K562 (cell line): ENCODE measurements around the gene LMCD1. TPM values are rescaled to one million over a fixed set of nuclear protein-coding genes. Genes with fewer than 3 reads are reported as not detected.

Experiments
- ATAC-seq: fragments of 200-7000 bp; cut with Tn5 transposase; 3 replicates; pipeline ENCODE4 v1.9.1; 2020; ENCODE audit warnings: moderate library complexity
- BruUV-seq: library from RNA; stranded (reverse); fragments of 400-500 nt; replicated peaks from 2 replicates; lab custom pipeline; 2021; lab: Mats Ljungman, UMichigan
- CTCF ChIA-PET: fragments of 300-600 bp; formaldehyde crosslinking; extraction: SDS; loops from one replicate; lab custom pipeline; 2021; ENCODE audit warnings: low intra/inter-chr PET ratio; lab: Yijun Ruan, JAX
- POLR2A ChIA-PET: fragments of 300-600, 350-650 bp; sonication (Branson Sonifier 250); formaldehyde crosslinking; extraction: SDS; loops from one replicate; lab custom pipeline; 2021; ENCODE audit warnings: antibody characterized with exemption, inconsistent platforms; lab: Yijun Ruan, JAX
- DNase-seq, 4 experiments: peaks; one replicate each; pipeline versions ENCODE4 v3.0.0 to v3.0.0-alpha.2; 2011 to 2018; ENCODE audit warnings: low spot score in 3 of 4, mixed read lengths in 3 of 4; ENCODE audit errors: extremely low read depth in 1 of 4
- FAIRE-seq: peaks from 2 replicates; lab custom pipeline; 2011; peaks lifted over from hg19 to GRCh38; lab: Jason Lieb, UNC
- H2AFZ ChIP-seq: 2 replicates; pipeline ENCODE4 v1.6.0; 2011; ENCODE audit warnings: low read depth, low read length, control low read depth, inconsistent platforms
- H3K27ac ChIP-seq: fragments of 200-600 bp; 3 replicates; pipeline ENCODE4 v1.8.0; 2011; ENCODE audit warnings: low read depth, mild to moderate bottlenecking, control low read depth, inconsistent platforms, low read length, moderate library complexity, mixed read lengths; ENCODE audit errors: extremely low read depth
- H3K27me3 ChIP-seq, 2 experiments: fragments of 300-600 bp in 1 of 2; 2 replicates in 1 of 2; 3 replicates in 1 of 2; pipeline versions ENCODE4 v1.6.0 to v1.8.0; 2011; ENCODE audit warnings: inconsistent platforms in 2 of 2, low read length in 2 of 2, mild to moderate bottlenecking in 1 of 2, mixed read lengths in 1 of 2, moderate library complexity in 1 of 2; ENCODE audit not compliant: control insufficient read depth in 2 of 2, insufficient read depth in 2 of 2
- H3K36me3 ChIP-seq: fragments of 300-600 bp; 3 replicates; pipeline ENCODE4 v1.8.0; 2011; ENCODE audit warnings: mild to moderate bottlenecking, low read length, inconsistent platforms; ENCODE audit not compliant: control insufficient read depth, insufficient read depth
- H3K4me1 ChIP-seq, 2 experiments: fragments of 200-600 bp in 1 of 2; replicated peaks in 1 of 2; 2 replicates in 1 of 2; 3 replicates in 1 of 2; pipeline versions ENCODE4 v1.5.1 to v1.8.0; 2011; ENCODE audit warnings: inconsistent platforms in 2 of 2, low read length in 2 of 2, mild to moderate bottlenecking in 1 of 2, mixed read lengths in 1 of 2, moderate library complexity in 1 of 2; ENCODE audit not compliant: control insufficient read depth in 2 of 2, insufficient read depth in 2 of 2
- H3K4me2 ChIP-seq: 2 replicates; pipeline ENCODE4 v1.6.1; 2011; ENCODE audit warnings: low read length, control low read depth, inconsistent platforms, mixed read lengths; ENCODE audit not compliant: insufficient read depth
- H3K4me3 ChIP-seq: fragments of 200-600 bp; sonication (generic), shearing (Covaris generic); 2 replicates; pipeline ENCODE4 v1.5.1; 2016; ENCODE audit warnings: control low read depth, inconsistent platforms
- H3K79me2 ChIP-seq: fragments of 200-600 bp; 3 replicates; pipeline ENCODE4 v1.8.0; 2011; ENCODE audit warnings: low read length, inconsistent platforms; ENCODE audit not compliant: control insufficient read depth, insufficient read depth
- H3K9ac ChIP-seq, 2 experiments: 2 replicates each; pipeline versions ENCODE4 v1.6.0 to v1.6.1; 2011; ENCODE audit warnings: low read depth in 2 of 2, low read length in 2 of 2, control low read depth in 1 of 2, inconsistent platforms in 1 of 2, mild to moderate bottlenecking in 1 of 2, mixed read lengths in 1 of 2; ENCODE audit not compliant: insufficient read depth in 1 of 2
- H3K9me1 ChIP-seq: one replicate; pipeline ENCODE4 v1.6.0; 2011; ENCODE audit warnings: inconsistent platforms, mild to moderate bottlenecking, low read length, moderate library complexity; ENCODE audit not compliant: control insufficient read depth, insufficient read depth
- H3K9me3 ChIP-seq: replicated peaks from 2 replicates; pipeline ENCODE4 v1.5.1; 2011; ENCODE audit warnings: low read depth, low read length, inconsistent platforms; ENCODE audit not compliant: control insufficient read depth, insufficient read depth
- H4K20me1 ChIP-seq: replicated peaks from 2 replicates; pipeline ENCODE4 v1.6.1; 2011; ENCODE audit warnings: low read length, inconsistent platforms, mixed read lengths; ENCODE audit not compliant: control insufficient read depth, insufficient read depth
- NFRKB ChIP-seq: fragments of 450-650 bp; IDR thresholded peaks from 2 replicates; pipeline ENCODE4 v1.6.1; 2016; ENCODE audit warnings: low read depth
- PML ChIP-seq: IDR thresholded peaks from 2 replicates; pipeline ENCODE4 v1.6.1; 2012; ENCODE audit warnings: low read length, inconsistent platforms
- SREBF1 ChIP-seq: fragments of 150-350 bp; IDR thresholded peaks from 2 replicates; pipeline ENCODE4 v1.6.1; 2014; ENCODE audit warnings: antibody characterized with exemption, low read depth, low read length, borderline replicate concordance
- TEAD2 ChIP-seq: fragments of 450-650 bp; IDR thresholded peaks from 2 replicates; pipeline ENCODE4 v1.6.1; 2016; ENCODE audit warnings: missing genetic modification characterization, control low read depth, missing compliant biosample characterization
- TFAM ChIP-seq: fragments of 250-450 bp; sonication (Bioruptor Pico); conservative IDR thresholded peaks from 2 replicates; pipeline ENCODE4 v1.5.0; 2021; ENCODE audit warnings: mild to moderate bottlenecking, moderate library complexity
- ZNF696 ChIP-seq: fragments of 250-450 bp; sonication (Bioruptor Pico); conservative IDR thresholded peaks from 2 replicates; pipeline ENCODE4 v1.4.0; 2020; ENCODE audit warnings: mild to moderate bottlenecking, moderate library complexity
- ZZZ3 ChIP-seq: fragments of 450-650 bp; IDR thresholded peaks from 2 replicates; pipeline ENCODE4 v1.6.1; 2016; ENCODE audit warnings: antibody characterized with exemption, mild to moderate bottlenecking, moderate library complexity
- WGBS: fragments of 100-300 bp; shearing (Covaris generic); methylation state at CpG from one replicate; pipeline ENCODE4 v1.1.6; 2016; ENCODE audit warnings: low coverage, mixed read lengths; ENCODE audit not compliant: insufficient coverage; ENCODE audit errors: missing lambda C conversion rate; 5-methylcytosine and 5-hydroxymethylcytosine counted together
- in situ Hi-C: fragments of 300-500 bp; cut with MboI; formaldehyde crosslinking; loops from 4 replicates; pipeline ENCODE4 v1.15.0; 2018; ENCODE audit warnings: inconsistent platforms, mixed read lengths
- intact Hi-C: fragments of 100-400 bp; cut with micrococcal nuclease; formaldehyde crosslinking; loops from 2 replicates; pipeline ENCODE4 v1.14.2; 2022
- polyA plus RNA-seq, 8 experiments: library from polyadenylated mRNA; depleted of rRNA in 4 of 8; stranded (reverse) in 5 of 8; unstranded in 3 of 8; fragments of >200 nt; fragmentation: Nextera tagmentation in 2 of 8; fragmentation: Illumina TruSeq in 1 of 8; extraction: Ambion mirVana in 2 of 8; extraction: Trizol in 1 of 8; gene quantifications; 2 replicates each; pipeline versions ENCODE4 v1.2.1 to v1.2.3, GENCODE V29; 2011 to 2014; ENCODE audit warnings: inconsistent platforms in 1 of 8, missing spikeins in 1 of 8
- total RNA-seq, 7 experiments: library from RNA; depleted of rRNA in 6 of 7; stranded (reverse); fragments of >200 nt in 6 of 7; fragmentation: Illumina TruSeq in 2 of 7; extraction: Trizol in 2 of 7; gene quantifications; 2 replicates each; pipeline versions ENCODE4 v1.2.1 to v1.2.3, GENCODE V29; 2011 to 2021; ENCODE audit warnings: low replicate concordance in 1 of 7
- TF ChIP-seq, protein P1 (sequence below): fragments of 450-650 bp; formaldehyde crosslinking; IDR thresholded peaks from 2 replicates; pipeline ENCODE4 v1.4.0; 2020; ENCODE audit warnings: mild to moderate bottlenecking, moderate library complexity
- TF ChIP-seq, protein P2 (sequence below), 2 experiments: fragments of 450-650 bp; formaldehyde crosslinking in 1 of 2; IDR thresholded peaks; 2 replicates each; pipeline versions ENCODE4 v1.4.0 to v1.6.1; 2014 to 2020; ENCODE audit warnings: mild to moderate bottlenecking in 2 of 2, borderline replicate concordance in 1 of 2, low read depth in 1 of 2
- TF ChIP-seq, protein P3 (sequence below): fragments of 250-450 bp; sonication (Bioruptor Pico); IDR thresholded peaks from 2 replicates; pipeline ENCODE4 v1.8.0; 2022; ENCODE audit warnings: moderate library complexity, mild to moderate bottlenecking, inconsistent platforms

Gene LMCD1
- total and polyA plus RNA-seq, 9 of the 15 experiments (the other 6 are each of a cell fraction or from before 2014, with no cell fraction given): 0.60 TPM; not detected in 8

DNA sequence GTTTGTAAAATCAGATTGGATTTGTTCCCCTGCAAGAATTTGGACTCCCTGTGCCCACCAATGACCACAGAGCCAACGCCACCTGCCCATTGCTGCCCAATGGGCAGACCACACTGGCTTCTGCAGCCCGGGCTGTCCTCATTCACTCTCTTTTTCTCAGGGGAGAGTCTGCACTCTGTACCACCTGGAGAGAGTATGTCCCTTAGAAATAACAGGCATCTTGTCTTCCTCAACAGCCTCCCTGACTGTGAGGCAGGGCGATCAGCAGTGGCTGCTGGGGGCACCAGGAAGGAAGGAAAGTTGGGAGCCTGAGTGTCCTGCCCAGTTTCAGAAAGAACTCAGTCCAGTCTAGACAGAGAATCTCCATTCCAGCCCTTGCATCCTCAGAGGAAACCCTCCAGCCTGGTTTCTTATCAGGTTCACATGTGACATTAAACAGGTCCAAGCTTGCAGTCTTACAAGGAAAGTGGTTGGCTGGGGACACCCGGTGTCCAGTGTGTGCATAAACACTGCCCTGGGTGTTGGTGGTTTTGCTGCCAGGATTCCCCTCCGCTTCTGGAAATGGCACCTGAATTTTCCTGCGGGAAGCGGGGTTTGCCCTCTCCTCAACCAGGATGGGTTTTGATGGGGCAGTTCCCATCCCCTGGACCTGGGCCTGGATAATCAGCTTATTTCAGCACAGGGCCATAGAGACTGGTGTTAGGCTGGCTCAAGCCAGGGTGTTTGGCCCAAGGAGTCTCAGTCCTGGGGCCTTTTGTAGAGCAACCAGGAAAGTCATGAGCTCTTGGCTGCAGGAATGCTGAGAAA, 105.8 kb downstream of the LMCD1 start:
- Histone ChIP-seq H3K9me3 (no peaks in the 10 kb centered on the region), H3K79me2 (no peaks in the 10 kb centered on the region), H3K4me3 (no peak overlapping the region), H3K4me2 (no peak overlapping the region), H3K27me3 (peaks cover 3 to 41% of the 10 kb centered on the region in 2 experiments; a peak in 3 of 5 replicates), H3K36me3 (no peaks in the 10 kb centered on the region), H3K9me1 (no peaks in the 10 kb centered on the region), H2AFZ (no peak overlapping the region), H4K20me1 (no peaks in the 10 kb centered on the region), H3K9ac (no peak overlapping the region), H3K27ac (no peak overlapping the region), H3K4me1 (no peaks in the 10 kb centered on the region)
- intact Hi-C loops (no loop called here), in situ Hi-C loops (no loop called here)
- WGBS: 0% methylated on average over 7 of the region's 7 CpGs
- FAIRE-seq: no peak
- peak in 1 of 4 experiments; percentile 22 for DNase-seq
- ChIA-PET CTCF (interaction anchor here (1.1 to 1.3 kb wide), 2 partner anchors 126 to 166 kb away, joined by 4 to 8 read pairs; no protein-coding TSS in a partner anchor), POLR2A (interaction anchor here (0.6 to 1.8 kb wide), 2 partner anchors 11 to 12 kb away, joined by 3 to 4 read pairs; no protein-coding TSS in a partner anchor)
- BruUV-seq: no TSS peak
- peak; percentile 67 for ATAC-seq
- TF ChIP-seq ZZZ3 (no peak), TEAD2 (no peak), PML (no peak), TFAM (CRISPR knock-in tag) (no peak), ZNF696 (CRISPR knock-in tag) (no peak), SREBF1 (no peak), NFRKB (no peak)
- TF ChIP-seq, protein P1, sequence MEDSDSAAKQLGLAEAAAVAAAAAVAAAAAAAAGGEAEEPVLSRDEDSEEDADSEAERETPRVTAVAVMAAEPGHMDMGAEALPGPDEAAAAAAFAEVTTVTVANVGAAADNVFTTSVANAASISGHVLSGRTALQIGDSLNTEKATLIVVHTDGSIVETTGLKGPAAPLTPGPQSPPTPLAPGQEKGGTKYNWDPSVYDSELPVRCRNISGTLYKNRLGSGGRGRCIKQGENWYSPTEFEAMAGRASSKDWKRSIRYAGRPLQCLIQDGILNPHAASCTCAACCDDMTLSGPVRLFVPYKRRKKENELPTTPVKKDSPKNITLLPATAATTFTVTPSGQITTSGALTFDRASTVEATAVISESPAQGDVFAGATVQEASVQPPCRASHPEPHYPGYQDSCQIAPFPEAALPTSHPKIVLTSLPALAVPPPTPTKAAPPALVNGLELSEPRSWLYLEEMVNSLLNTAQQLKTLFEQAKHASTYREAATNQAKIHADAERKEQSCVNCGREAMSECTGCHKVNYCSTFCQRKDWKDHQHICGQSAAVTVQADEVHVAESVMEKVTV: peak; percentile 81
- TF ChIP-seq, protein P2, sequence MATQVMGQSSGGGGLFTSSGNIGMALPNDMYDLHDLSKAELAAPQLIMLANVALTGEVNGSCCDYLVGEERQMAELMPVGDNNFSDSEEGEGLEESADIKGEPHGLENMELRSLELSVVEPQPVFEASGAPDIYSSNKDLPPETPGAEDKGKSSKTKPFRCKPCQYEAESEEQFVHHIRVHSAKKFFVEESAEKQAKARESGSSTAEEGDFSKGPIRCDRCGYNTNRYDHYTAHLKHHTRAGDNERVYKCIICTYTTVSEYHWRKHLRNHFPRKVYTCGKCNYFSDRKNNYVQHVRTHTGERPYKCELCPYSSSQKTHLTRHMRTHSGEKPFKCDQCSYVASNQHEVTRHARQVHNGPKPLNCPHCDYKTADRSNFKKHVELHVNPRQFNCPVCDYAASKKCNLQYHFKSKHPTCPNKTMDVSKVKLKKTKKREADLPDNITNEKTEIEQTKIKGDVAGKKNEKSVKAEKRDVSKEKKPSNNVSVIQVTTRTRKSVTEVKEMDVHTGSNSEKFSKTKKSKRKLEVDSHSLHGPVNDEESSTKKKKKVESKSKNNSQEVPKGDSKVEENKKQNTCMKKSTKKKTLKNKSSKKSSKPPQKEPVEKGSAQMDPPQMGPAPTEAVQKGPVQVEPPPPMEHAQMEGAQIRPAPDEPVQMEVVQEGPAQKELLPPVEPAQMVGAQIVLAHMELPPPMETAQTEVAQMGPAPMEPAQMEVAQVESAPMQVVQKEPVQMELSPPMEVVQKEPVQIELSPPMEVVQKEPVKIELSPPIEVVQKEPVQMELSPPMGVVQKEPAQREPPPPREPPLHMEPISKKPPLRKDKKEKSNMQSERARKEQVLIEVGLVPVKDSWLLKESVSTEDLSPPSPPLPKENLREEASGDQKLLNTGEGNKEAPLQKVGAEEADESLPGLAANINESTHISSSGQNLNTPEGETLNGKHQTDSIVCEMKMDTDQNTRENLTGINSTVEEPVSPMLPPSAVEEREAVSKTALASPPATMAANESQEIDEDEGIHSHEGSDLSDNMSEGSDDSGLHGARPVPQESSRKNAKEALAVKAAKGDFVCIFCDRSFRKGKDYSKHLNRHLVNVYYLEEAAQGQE (IDR thresholded peaks at IDR 0.05; ENCODE audit: borderline replicate concordance): peak; percentile 45
- TF ChIP-seq, protein P2 (CRISPR knock-in tag; IDR thresholded peaks at IDR 0.05; ENCODE audit: low read depth): no peak
- TF ChIP-seq, protein P3, sequence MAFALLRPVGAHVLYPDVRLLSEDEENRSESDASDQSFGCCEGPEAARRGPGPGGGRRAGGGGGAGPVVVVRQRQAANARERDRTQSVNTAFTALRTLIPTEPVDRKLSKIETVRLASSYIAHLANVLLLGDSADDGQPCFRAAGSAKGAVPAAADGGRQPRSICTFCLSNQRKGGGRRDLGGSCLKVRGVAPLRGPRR (CRISPR knock-in tag): no peak
